CD4-positive, alpha-beta memory T cell (primary cell): ENCODE data around the gene TUSC2. TPM values are rescaled to one million over a fixed set of nuclear protein-coding genes. Genes with fewer than 3 reads are reported as not detected.

Experiments used
- CTCF ChIA-PET: fragments of 350-600 bp; sonication (Branson Sonifier 250); formaldehyde crosslinking; loops from one replicate; lab custom pipeline; 2021; ENCODE audit warnings: inconsistent platforms; ENCODE audit not compliant: partially characterized antibody; lab: Charles Lee
- POLR2A ChIA-PET: fragments of 350-600 bp; sonication (Branson Sonifier 250); formaldehyde crosslinking; loops from one replicate; lab custom pipeline; 2021; ENCODE audit not compliant: partially characterized antibody; lab: Charles Lee
- DNase-seq, 5 donors: peaks; one replicate each; pipeline versions ENCODE4 v3.0.0 to v3.0.0-alpha.2; 2020 to 2022; ENCODE audit warnings: mixed read lengths in 1 of 5
- H3K27ac ChIP-seq: one replicate; pipeline ENCODE4 v1.7.0; 2013; ENCODE audit warnings: low read depth, low read length
- H3K27me3 ChIP-seq: 2 replicates; pipeline ENCODE4 v1.7.0; 2013; ENCODE audit warnings: mild to moderate bottlenecking, low read length, moderate library complexity; ENCODE audit not compliant: insufficient read depth
- H3K36me3 ChIP-seq: 2 replicates; pipeline ENCODE4 v1.7.0; 2013; ENCODE audit warnings: mild to moderate bottlenecking, low read length, moderate library complexity; ENCODE audit not compliant: insufficient read depth
- H3K4me1 ChIP-seq: 2 replicates; pipeline ENCODE4 v1.7.0; 2013; ENCODE audit warnings: mild to moderate bottlenecking, low read length, moderate library complexity; ENCODE audit not compliant: insufficient read depth
- H3K4me3 ChIP-seq, 2 donors: one replicate each; pipeline ENCODE4 v1.7.0; 2013; ENCODE audit warnings: low read length in 2 of 2, mild to moderate bottlenecking in 1 of 2
- H3K9me3 ChIP-seq, 2 donors: one replicate each; pipeline ENCODE4 v1.7.0; 2013; ENCODE audit warnings: low read length in 2 of 2, control low read depth in 1 of 2; ENCODE audit not compliant: control insufficient read depth in 1 of 2
- H3K27ac Mint-ChIP-seq, 7 donors: one replicate each; pipeline ENCODE4 v1.8.0; 2020 to 2021; ENCODE audit warnings: mixed read lengths in 7 of 7, mild to moderate bottlenecking in 6 of 7, inconsistent platforms in 3 of 7, moderate library complexity in 3 of 7
- H3K27me3 Mint-ChIP-seq, 2 donors: one replicate each; pipeline ENCODE4 v1.8.0; 2020 to 2021; ENCODE audit warnings: mixed read lengths in 2 of 2
- H3K36me3 Mint-ChIP-seq, 2 donors: one replicate each; pipeline ENCODE4 v1.8.0; 2020 to 2021; ENCODE audit warnings: mixed read lengths in 2 of 2, inconsistent platforms in 1 of 2, mild to moderate bottlenecking in 1 of 2
- H3K4me1 Mint-ChIP-seq, 4 donors: one replicate each; pipeline ENCODE4 v1.8.0; 2020 to 2021; ENCODE audit warnings: mixed read lengths in 4 of 4, mild to moderate bottlenecking in 1 of 4
- H3K4me3 Mint-ChIP-seq, 8 donors: one replicate each; pipeline ENCODE4 v1.8.0; 2020 to 2021; ENCODE audit warnings: mixed read lengths in 8 of 8, mild to moderate bottlenecking in 7 of 8, moderate library complexity in 6 of 8, inconsistent platforms in 3 of 8
- H3K9me3 Mint-ChIP-seq, 8 donors: one replicate each; pipeline ENCODE4 v1.8.0; 2020 to 2021; ENCODE audit warnings: mixed read lengths in 8 of 8, mild to moderate bottlenecking in 5 of 8, inconsistent platforms in 3 of 8, moderate library complexity in 1 of 8
- intact Hi-C: fragments of 100-400 bp; cut with micrococcal nuclease; formaldehyde crosslinking; loops from one replicate; pipeline ENCODE4 v1.15.1; 2023
- polyA plus RNA-seq, 2 donors: library from polyadenylated mRNA; unstranded; fragments of 300-500 nt; fragmentation: Illumina TruSeq; gene quantifications; one replicate each; pipeline ENCODE4 v1.2.3, GENCODE V29; 2021
- total RNA-seq, 2 experiments: library from RNA; stranded (reverse); gene quantifications; one replicate each; pipeline ENCODE4 v1.2.3, GENCODE V29; 2021

TUSC2 gene
- total RNA-seq (10 to 100 TPM; 25.3 to 30.0 TPM), polyA plus RNA-seq (10 to 100 TPM; 45.1 to 45.9 TPM)

- peak within 1 kb of the TSS; percentile 73 to 91 for H3K4me3 ChIP-seq
- peak within 1 kb of the TSS; percentile 93 to 97 (median 97) for H3K27ac Mint-ChIP-seq
- no peaks in the 10 kb centered on the region for H3K27me3 ChIP-seq
- peaks cover 13 to 42% (median 23%) of the 10 kb centered on the region in 4 donors for H3K4me1 Mint-ChIP-seq
- H3K4me1 ChIP-seq, result peaks cover 22% of the 10 kb centered on the region
- H3K36me3 ChIP-seq, result peaks cover 37% of the 10 kb centered on the region
- peak within 1 kb of the TSS; percentile 82 for H3K27ac ChIP-seq
- peaks cover 0 to 1% (median 0%) of the 10 kb centered on the region in 8 donors for H3K9me3 Mint-ChIP-seq
- ChIA-PET POLR2A (interaction anchor here (1.0 to 20.5 kb wide), 10 partner anchors 10 to 241 kb away, joined by 3 to 595 read pairs (median 8); partner anchors contain the start of genes CYB561D2, HEMK1, HYAL3 and IFRD2), CTCF (interaction anchor here (1.0 to 3.4 kb wide), 9 partner anchors 9 to 102 kb away, joined by 3 to 17 read pairs (median 4); partner anchors contain the start of genes HYAL3, NAA80 and NPRL2)
- peak; percentile 91 to 96 (median 93) for DNase-seq
- peak within 1 kb of the TSS; percentile 91 to 97 (median 94) for H3K4me3 Mint-ChIP-seq
- intact Hi-C loops, result loop anchor here (1.0 to 2.0 kb wide), 5 partner anchors 9 to 36 kb away; partner anchors contain the start of genes HYAL3, IFRD2, NAA80 and TMEM115
- peaks cover 0 to 49% of the 10 kb centered on the region in 2 donors for H3K36me3 Mint-ChIP-seq
- H3K9me3 ChIP-seq, result no peaks in the 10 kb centered on the region
- H3K27me3 Mint-ChIP-seq, result no peaks in the 10 kb centered on the region
Measured at GRCh38 chr3:50327943-50328691, at the start of gene TUSC2. TSS of gene TUSC2 (minus strand) at chr3:50328223. CDS start at chr3:50328099, 124 bp downstream.

- Mint-ChIP-seq H3K4me3 (no peak overlapping the region), H3K9me3 (no peaks in the 10 kb centered on the region), H3K4me1 (peaks cover 0 to 2% (median under 1%) of the 10 kb centered on the region in 4 donors), H3K27ac (no peak overlapping the region), H3K36me3 (no peaks in the 10 kb centered on the region), H3K27me3 (no peaks in the 10 kb centered on the region)
- no peak overlapping the region for H3K27ac ChIP-seq
- ChIA-PET POLR2A (no interaction called here), CTCF (no interaction called here)
- intact Hi-C loops, result no loop called here
- H3K4me3 ChIP-seq, result no peak overlapping the region
- no peaks in the 10 kb centered on the region for H3K36me3 ChIP-seq
- H3K9me3 ChIP-seq, result no peaks in the 10 kb centered on the region
- H3K27me3 ChIP-seq, result no peaks in the 10 kb centered on the region
- H3K4me1 ChIP-seq, result no peaks in the 10 kb centered on the region
- no peak for DNase-seq
Measured at GRCh38 chr3:50375258-50375931, 47.4 kb upstream of the TUSC2 start.

- Mint-ChIP-seq H3K9me3 (no peaks in the 10 kb centered on the region), H3K36me3 (no peaks in the 10 kb centered on the region), H3K4me3 (no peak overlapping the region), H3K27me3 (no peaks in the 10 kb centered on the region), H3K27ac (no peak overlapping the region), H3K4me1 (peaks cover 0 to 2% (median under 1%) of the 10 kb centered on the region in 4 donors)
- Histone ChIP-seq H3K9me3 (no peaks in the 10 kb centered on the region), H3K36me3 (no peaks in the 10 kb centered on the region), H3K4me1 (no peaks in the 10 kb centered on the region), H3K27ac (no peak overlapping the region), H3K27me3 (no peaks in the 10 kb centered on the region), H3K4me3 (no peak overlapping the region)
- intact Hi-C loops, result no loop called here
- ChIA-PET CTCF (no interaction called here), POLR2A (no interaction called here)
- no peak for DNase-seq
Measured at GRCh38 chr3:50374363-50375257, 46.6 kb upstream of the TUSC2 start.

GRCh38 chr3:50373146-50374051, 45.4 kb upstream of the TUSC2 start:
- CTCF ChIA-PET, result no interaction called here
- no peak for DNase-seq

GRCh38 chr3:50372349-50372748, 44.3 kb upstream of the TUSC2 start:
- Histone ChIP-seq H3K27me3 (no peaks in the 10 kb centered on the region), H3K27ac (no peak overlapping the region), H3K36me3 (no peaks in the 10 kb centered on the region), H3K9me3 (no peaks in the 10 kb centered on the region), H3K4me1 (peaks cover 2% of the 10 kb centered on the region), H3K4me3 (no peak overlapping the region)
- Mint-ChIP-seq H3K9me3 (no peaks in the 10 kb centered on the region), H3K36me3 (no peaks in the 10 kb centered on the region), H3K4me3 (no peak overlapping the region), H3K4me1 (peaks cover 2 to 16% (median 4%) of the 10 kb centered on the region in 4 donors), H3K27me3 (no peaks in the 10 kb centered on the region), H3K27ac (no peak overlapping the region)
- no peak for DNase-seq
- POLR2A ChIA-PET, result no interaction called here
- intact Hi-C loops, result no loop called here
- CTCF ChIA-PET, result no interaction called here

More at GRCh38 chr3:50373146-50374051, 45.4 kb upstream of the TUSC2 start:
- no peaks in the 10 kb centered on the region for H3K27me3 ChIP-seq
- intact Hi-C loops, result no loop called here
- no peaks in the 10 kb centered on the region for H3K36me3 ChIP-seq
- no peaks in the 10 kb centered on the region for H3K4me1 ChIP-seq
- H3K36me3 Mint-ChIP-seq, result no peaks in the 10 kb centered on the region
- H3K4me1 Mint-ChIP-seq, result peaks cover 0 to 9% (median 3%) of the 10 kb centered on the region in 4 donors
- H3K4me3 ChIP-seq, result no peak overlapping the region
- no peak overlapping the region for H3K27ac ChIP-seq
- no peak overlapping the region for H3K4me3 Mint-ChIP-seq
- H3K9me3 ChIP-seq, result no peaks in the 10 kb centered on the region
- POLR2A ChIA-PET, result no interaction called here
- H3K27ac Mint-ChIP-seq, result peak overlapping the region in 1 of 7 donors; percentile 6
- H3K27me3 Mint-ChIP-seq, result no peaks in the 10 kb centered on the region
- no peaks in the 10 kb centered on the region for H3K9me3 Mint-ChIP-seq

- Mint-ChIP-seq H3K27me3 (no peaks in the 10 kb centered on the region), H3K4me3 (no peak overlapping the region), H3K36me3 (no peaks in the 10 kb centered on the region), H3K9me3 (no peaks in the 10 kb centered on the region), H3K4me1 (peaks cover 3 to 22% (median 11%) of the 10 kb centered on the region in 4 donors), H3K27ac (peak overlapping the region in 2 of 7 donors; percentile 58 to 77)
- intact Hi-C loops, result no loop called here
- Histone ChIP-seq H3K9me3 (no peaks in the 10 kb centered on the region), H3K4me1 (peaks cover 13% of the 10 kb centered on the region), H3K4me3 (no peak overlapping the region), H3K27ac (no peak overlapping the region), H3K36me3 (no peaks in the 10 kb centered on the region), H3K27me3 (no peaks in the 10 kb centered on the region)
- ChIA-PET POLR2A (interaction anchor here (0.5 to 1.0 kb wide), 2 partner anchors 34 to 135 kb away, joined by 3 read pairs; no protein-coding TSS in a partner anchor), CTCF (interaction anchor here (0.6 kb wide), 1 partner anchor 174 kb away, joined by 3 read pairs; no protein-coding TSS in a partner anchor)
- no peak for DNase-seq
Measured at GRCh38 chr3:50371133-50371685, 43.2 kb upstream of the TUSC2 start.
